MM.1S (cell line): ENCODE data around the gene TMEM175.

Experiments
- DNase-seq: peaks from one replicate; pipeline ENCODE4 v3.0.0-alpha.2; 2015
- H2AFZ ChIP-seq: fragments of 300-600 bp; sonication (generic); 2 replicates; pipeline ENCODE4 v1.6.0; 2016; ENCODE audit warnings: antibody characterized with exemption, low read length
- H3F3A ChIP-seq: fragments of 300-600 bp; sonication (generic); 2 replicates; pipeline ENCODE4 v1.6.1; 2016; ENCODE audit warnings: mild to moderate bottlenecking, antibody characterized with exemption, low read length, moderate library complexity, mixed read lengths; ENCODE audit not compliant: insufficient read depth
- H3K27ac ChIP-seq: fragments of 300-600 bp; sonication (generic); 2 replicates; pipeline ENCODE4 v1.5.1; 2016; ENCODE audit warnings: mild to moderate bottlenecking, low read length
- H3K27me3 ChIP-seq: fragments of 300-600 bp; sonication (generic); replicated peaks from 2 replicates; pipeline ENCODE4 v1.6.0; 2016; ENCODE audit warnings: low read length; ENCODE audit not compliant: insufficient read depth
- H3K36me3 ChIP-seq: fragments of 300-600 bp; sonication (generic); replicated peaks from 2 replicates; pipeline ENCODE4 v1.6.1; 2016; ENCODE audit warnings: mild to moderate bottlenecking, low read length, mixed read lengths; ENCODE audit not compliant: insufficient read depth
- H3K4me1 ChIP-seq: fragments of 300-600 bp; sonication (generic); 2 replicates; pipeline ENCODE4 v1.6.1; 2016; ENCODE audit warnings: low read length, mixed read lengths
- H3K4me2 ChIP-seq: fragments of 300-600 bp; sonication (generic); 2 replicates; pipeline ENCODE4 v1.6.0; 2016; ENCODE audit warnings: low read depth, low read length
- H3K4me3 ChIP-seq: fragments of 300-600 bp; sonication (generic); 2 replicates; pipeline ENCODE4 v1.5.1; 2016; ENCODE audit warnings: low read length, mixed read lengths
- H3K79me2 ChIP-seq: fragments of 300-600 bp; sonication (generic); 2 replicates; pipeline ENCODE4 v1.6.1; 2016; ENCODE audit warnings: mixed run types, low read length, mixed read lengths
- H3K9ac ChIP-seq: fragments of 300-600 bp; sonication (generic); 2 replicates; pipeline ENCODE4 v1.6.1; 2016; ENCODE audit warnings: low read length, mixed read lengths
- H3K9me2 ChIP-seq: fragments of 300-600 bp; sonication (generic); replicated peaks from 2 replicates; pipeline ENCODE4 v1.6.1; 2016; ENCODE audit warnings: mild to moderate bottlenecking, low read length, mixed read lengths; ENCODE audit not compliant: insufficient read depth
- H3K9me3 ChIP-seq: fragments of 300-600 bp; sonication (generic); replicated peaks from 2 replicates; pipeline ENCODE4 v1.6.1; 2016; ENCODE audit warnings: mild to moderate bottlenecking, low read length, mixed read lengths; ENCODE audit not compliant: insufficient read depth
- H4K20me1 ChIP-seq: fragments of 300-600 bp; sonication (generic); 2 replicates; pipeline ENCODE4 v1.6.1; 2016; ENCODE audit warnings: mild to moderate bottlenecking, low read length, moderate library complexity, mixed read lengths; ENCODE audit not compliant: insufficient read depth
- CTCF ChIP-seq: fragments of 300-600 bp; sonication (generic); IDR thresholded peaks from 2 replicates; pipeline ENCODE4 v1.5.1; 2016; ENCODE audit warnings: antibody characterized with exemption, low read length, mixed read lengths
- EZH2 ChIP-seq: fragments of 300-600 bp; sonication (generic); optimal IDR thresholded peaks from 2 replicates; pipeline ENCODE3; 2017; ENCODE audit warnings: low read depth, mild to moderate bottlenecking, antibody characterized with exemption, low read length, mixed read lengths
- EZH2phosphoT487 ChIP-seq: fragments of 300-600 bp; sonication (generic); IDR thresholded peaks from 2 replicates; pipeline ENCODE4 v1.6.1; 2018; ENCODE audit warnings: antibody characterized with exemption, low read length

TMEM175 gene

GRCh38 chr4:901192-901910, 30.9 kb upstream of the TMEM175 start:
- H3K79me2 ChIP-seq = peaks cover 11% of the 10 kb centered on the region
- peaks cover 14% of the 10 kb centered on the region for H3K36me3 ChIP-seq
- TF ChIP-seq EZH2 (no peak), CTCF (no peak), EZH2phosphoT487 (no peak)
- H2AFZ ChIP-seq = no peak overlapping the region
- no peaks in the 10 kb centered on the region for H3K9me3 ChIP-seq
- no peaks in the 10 kb centered on the region for H3K27me3 ChIP-seq
- no peaks in the 10 kb centered on the region for H4K20me1 ChIP-seq
- H3K9me2 ChIP-seq = no peaks in the 10 kb centered on the region
- H3K9ac ChIP-seq = no peak overlapping the region
- H3K4me1 ChIP-seq = no peaks in the 10 kb centered on the region
- H3K4me3 ChIP-seq = no peak overlapping the region
- DNase-seq = no peak
- H3K4me2 ChIP-seq = no peak overlapping the region
- H3F3A ChIP-seq = no peaks in the 10 kb centered on the region
- H3K27ac ChIP-seq = no peak overlapping the region

GRCh38 chr4:903066-904046, 28.9 kb upstream of the TMEM175 start:
- Histone ChIP-seq H3K36me3 (peaks cover 3% of the 10 kb centered on the region; the same call in 1 of the 2 replicates), H3K4me2 (no peak overlapping the region), H4K20me1 (no peaks in the 10 kb centered on the region), H2AFZ (no peak overlapping the region), H3K4me3 (no peak overlapping the region), H3K27me3 (no peaks in the 10 kb centered on the region), H3K4me1 (no peaks in the 10 kb centered on the region), H3K79me2 (peaks cover 27% of the 10 kb centered on the region), H3K9ac (no peak overlapping the region), H3K9me2 (no peaks in the 10 kb centered on the region), H3F3A (no peaks in the 10 kb centered on the region), H3K27ac (no peak overlapping the region), H3K9me3 (no peaks in the 10 kb centered on the region)
- DNase-seq = no peak
- TF ChIP-seq EZH2phosphoT487 (no peak), EZH2 (no peak), CTCF (no peak)

- no peaks in the 10 kb centered on the region for H3F3A ChIP-seq
- no peak for DNase-seq
- no peak overlapping the region for H2AFZ ChIP-seq
These were observed 26.5 kb upstream of the TMEM175 start for GRCh38 chr4:905485-906338.

More at GRCh38 chr4:905485-906338, 26.5 kb upstream of the TMEM175 start:
- Histone ChIP-seq H3K4me1 (no peaks in the 10 kb centered on the region), H3K9me2 (no peaks in the 10 kb centered on the region), H3K79me2 (peaks cover 23% of the 10 kb centered on the region), H3K4me2 (no peak overlapping the region), H3K4me3 (no peak overlapping the region), H3K27ac (no peak overlapping the region), H3K36me3 (peaks cover 3% of the 10 kb centered on the region; the same call in 1 of the 2 replicates), H3K27me3 (no peaks in the 10 kb centered on the region), H3K9me3 (no peaks in the 10 kb centered on the region), H4K20me1 (no peaks in the 10 kb centered on the region), H3K9ac (no peak overlapping the region)
- TF ChIP-seq EZH2 (no peak), EZH2phosphoT487 (no peak), CTCF (no peak)
